ENCODE measurements around the gene INVS.
"Not testable (repeated sequence)": the region's sequence is repeated elsewhere in the genome, so short reads cannot be mapped to it uniquely, and the experiment has no call there.

Gene INVS

GRCh38 chr9:100206899-100207298 is 107.9 kb downstream of the INVS start:
- no peak for DNase-seq

- no peak for DNase-seq
These were observed 109.6 kb downstream of the INVS start for GRCh38 chr9:100208673-100209072.

- DNase-seq = no peak
These were observed 112.4 kb downstream of the INVS start for GRCh38 chr9:100211476-100211875.

- no peak for DNase-seq
These were observed 114.9 kb downstream of the INVS start for GRCh38 chr9:100213730-100214477.

GRCh38 chr9:100216178-100216787 is 117.2 kb downstream of the INVS start:
- peak; percentile 70 for DNase-seq

- DNase-seq = no peak
These were observed 118.5 kb downstream of the INVS start for GRCh38 chr9:100217536-100217935.

- no peak for DNase-seq
These were observed 120.3 kb downstream of the INVS start for GRCh38 chr9:100219347-100219746.

GRCh38 chr9:100220936-100221335 is 121.9 kb downstream of the INVS start:
- no peak for DNase-seq

- DNase-seq = no peak
These were observed 122.5 kb downstream of the INVS start for GRCh38 chr9:100221538-100221937.

- DNase-seq = peak; percentile 14
These were observed 123.6 kb downstream of the INVS start for GRCh38 chr9:100222674-100223073.

GRCh38 chr9:100227636-100228035 is 128.6 kb downstream of the INVS start:
- no peak for DNase-seq

- no peak for DNase-seq
These were observed 129.4 kb downstream of the INVS start for GRCh38 chr9:100228352-100228869.

- DNase-seq = no peak
These were observed 130.1 kb downstream of the INVS start for GRCh38 chr9:100229136-100229535.

- no peak for DNase-seq
These were observed 130.5 kb downstream of the INVS start for GRCh38 chr9:100229561-100229960.

GRCh38 chr9:100236986-100237385 is 137.9 kb downstream of the INVS start:
- DNase-seq = not testable (repeated sequence)

- DNase-seq = no peak
These were observed 141.5 kb downstream of the INVS start for GRCh38 chr9:100240512-100240911.

- no peak for DNase-seq
These were observed 168.2 kb downstream of the INVS start for GRCh38 chr9:100267211-100267610.

- DNase-seq = no peak
These were observed 169.2 kb downstream of the INVS start for GRCh38 chr9:100268271-100268670.

- DNase-seq = no peak
These were observed 170.6 kb downstream of the INVS start for GRCh38 chr9:100269656-100270055.

- DNase-seq = peak; percentile 29
These were observed 178.3 kb downstream of the INVS start for GRCh38 chr9:100277166-100277979.

GRCh38 chr9:100281066-100281465 is 182.0 kb downstream of the INVS start:
- DNase-seq = no peak

GRCh38 chr9:100281676-100282387 is 182.8 kb downstream of the INVS start:
- no peak for DNase-seq

- DNase-seq = no peak
These were observed 183.3 kb downstream of the INVS start for GRCh38 chr9:100282388-100282719.

Measured in inflammatory macrophage treated with lipopolysaccharide for 4 hours (primary cell).